Activated naive CD4-positive, alpha-beta T cell treated with Interleukin-2 at 50 U/mL for 16 hours (primary cell): ENCODE results near the gene GOLPH3L.
A peak's percentile ranks its signal among the peaks of the same experiment; 100 is the strongest.
"Not testable (repeated sequence)": the region's sequence is repeated elsewhere in the genome, so short reads cannot be mapped to it uniquely, and the experiment has no call there.

Source experiments
- DNase-seq: peaks from one replicate; pipeline ENCODE4 v3.0.0-alpha.2; 2020

The GOLPH3L gene

DNA sequence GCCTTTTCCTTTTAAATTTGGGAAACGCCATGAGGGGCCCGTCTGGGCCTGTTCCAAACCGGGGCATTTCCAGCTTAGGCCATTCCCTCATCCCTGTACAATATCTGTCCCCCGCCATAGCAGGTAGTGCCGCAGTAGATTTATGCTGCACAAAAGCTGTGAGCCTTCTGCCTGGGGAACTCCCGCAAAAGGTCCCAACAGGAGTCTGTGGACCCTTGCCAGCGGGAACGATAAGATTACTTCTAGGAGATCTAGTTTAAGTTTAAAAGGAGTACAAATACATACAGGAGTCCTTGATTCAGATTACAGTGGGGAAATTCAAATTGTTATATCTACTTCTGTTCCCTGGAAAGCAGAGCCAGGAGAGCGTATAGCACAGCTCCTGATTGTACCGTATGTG lies 42.3 kb downstream of the GOLPH3L start:
- DNase-seq, result not testable (repeated sequence)

- no peak for DNase-seq
These were observed 46.8 kb downstream of the GOLPH3L start for GRCh38 chr1:150650193-150650592.

DNA sequence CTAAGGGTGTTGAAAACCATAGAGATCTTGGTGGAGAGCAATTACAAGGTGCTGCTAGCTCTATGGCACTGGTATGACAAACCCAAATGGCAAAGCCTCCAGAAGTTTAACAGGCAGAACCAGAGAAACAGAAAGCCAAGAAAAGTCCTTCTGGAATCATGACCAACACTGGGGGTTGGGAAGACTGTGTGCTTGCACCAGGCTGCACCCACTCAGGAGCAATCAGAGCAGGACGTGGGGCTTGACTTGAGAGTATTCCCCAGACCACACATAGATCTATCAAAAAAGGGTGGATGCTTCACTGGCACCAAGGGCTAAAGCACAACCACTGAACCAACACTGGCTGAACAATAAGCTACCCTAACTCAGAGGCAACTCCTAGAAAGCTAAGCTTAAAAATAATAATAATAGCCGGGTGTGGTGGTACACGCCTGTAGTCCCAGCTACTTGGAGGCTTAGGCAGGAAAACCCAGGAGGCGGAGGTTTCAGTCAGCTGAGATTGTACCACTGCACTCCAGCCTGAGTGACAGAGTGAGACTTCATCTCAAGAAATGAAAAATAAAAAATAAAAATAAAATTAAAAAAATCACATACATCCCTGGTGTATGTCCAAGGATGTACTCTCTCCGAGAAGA lies 47.4 kb downstream of the GOLPH3L start:
- DNase-seq, result no peak

- DNase-seq, result no peak
These were observed 54.7 kb downstream of the GOLPH3L start for GRCh38 chr1:150642296-150642695.

DNA sequence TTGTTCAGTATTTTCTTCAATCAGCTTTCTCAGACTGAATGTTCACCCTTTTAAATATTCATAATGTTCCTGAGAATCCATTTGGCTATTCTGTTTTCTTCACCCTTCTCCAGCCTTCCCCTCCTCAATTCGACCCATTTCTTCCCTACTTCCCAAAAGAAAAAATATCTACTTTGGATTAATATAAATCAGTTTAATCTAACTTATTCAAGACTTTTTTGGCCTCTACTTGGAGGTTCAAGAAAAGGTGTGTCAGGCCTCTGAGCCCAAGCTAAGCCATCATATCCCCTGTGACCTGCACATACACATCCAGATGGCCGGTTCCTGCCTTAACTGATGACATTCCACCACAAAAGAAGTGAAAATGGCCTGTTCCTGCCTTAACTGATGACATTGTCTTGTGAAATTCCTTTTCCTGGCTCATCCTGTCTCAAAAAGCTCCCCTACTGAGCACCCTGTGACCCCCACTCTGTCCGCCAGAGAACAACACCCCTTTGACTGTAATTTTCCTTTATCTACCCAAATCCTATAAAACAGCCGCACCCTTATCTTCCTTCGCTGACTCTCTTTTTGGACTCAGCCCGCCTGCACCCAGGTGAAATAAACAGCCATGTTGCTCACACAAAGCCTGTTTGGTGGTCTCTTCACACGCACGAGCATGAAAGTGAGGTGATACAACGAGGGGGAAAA lies 55.7 kb downstream of the GOLPH3L start:
- not testable (repeated sequence) for DNase-seq

DNA sequence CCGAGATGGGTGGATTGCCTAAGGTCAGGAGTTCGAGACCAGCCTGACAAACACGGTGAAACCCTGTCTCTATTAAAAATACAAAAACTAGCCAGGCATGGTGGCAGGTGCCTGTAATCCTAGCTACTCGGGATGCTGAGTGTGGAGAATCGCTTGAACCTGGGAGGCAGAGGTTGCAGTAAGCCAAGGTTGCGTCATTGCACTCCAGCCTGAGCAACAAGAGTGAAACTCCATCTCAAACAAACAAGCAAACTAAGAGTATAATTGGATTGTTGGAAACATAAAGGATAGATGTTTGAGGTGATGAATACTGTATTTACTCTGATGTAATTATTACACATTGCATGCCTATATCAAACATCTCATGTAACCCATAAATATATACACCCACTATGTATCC lies 58.5 kb downstream of the GOLPH3L start:
- DNase-seq, result not testable (repeated sequence)

DNA sequence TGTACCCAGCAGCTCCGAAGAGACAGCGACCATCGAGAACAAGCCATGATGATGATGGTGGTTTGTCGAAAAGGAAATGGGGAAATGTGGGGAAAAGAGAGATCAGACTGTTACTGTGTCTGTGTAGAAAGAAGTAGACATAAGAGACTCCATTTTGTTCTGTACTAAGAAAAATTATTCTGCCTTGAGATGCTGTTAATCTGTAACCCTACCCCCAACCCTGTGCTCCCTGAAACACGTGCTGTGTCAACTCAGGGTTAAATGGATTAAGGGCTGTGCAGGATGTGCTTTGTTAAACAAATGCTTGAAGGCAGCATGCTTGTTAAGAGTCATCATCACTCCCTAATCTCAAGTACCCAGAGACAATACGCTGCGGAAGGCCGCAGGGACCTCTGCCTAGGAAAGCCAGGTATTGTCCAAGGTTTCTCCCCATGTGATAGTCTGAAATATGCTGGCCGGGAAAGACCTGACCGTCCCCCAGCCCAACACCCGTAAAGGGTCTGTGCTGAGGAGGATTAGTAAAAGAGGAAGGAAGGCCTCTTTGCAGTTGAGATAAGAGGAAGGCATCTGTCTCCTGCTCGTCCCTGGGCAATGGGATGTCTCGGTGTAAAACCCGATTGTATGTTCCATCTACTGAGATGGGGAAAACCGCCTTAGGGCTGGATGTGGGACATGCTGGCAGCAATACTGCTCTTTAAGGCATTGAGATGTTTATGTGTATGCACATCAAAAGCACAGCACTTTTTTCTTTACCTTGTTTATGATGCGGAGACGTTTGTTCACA lies 61.9 kb downstream of the GOLPH3L start:
- DNase-seq, result not testable (repeated sequence)

GRCh38 chr1:150629115-150629928 lies 67.6 kb downstream of the GOLPH3L start, which contains the start of gene ENSA:
Gene ENSA, minus strand, starts transcription at chr1:150629612. Its CDS starts 142 bp downstream, at chr1:150629470.
- DNase-seq, result peak; percentile 96

GRCh38 chr1:150628766-150629114 lies 68.2 kb downstream of the GOLPH3L start:
- no peak for DNase-seq

DNA sequence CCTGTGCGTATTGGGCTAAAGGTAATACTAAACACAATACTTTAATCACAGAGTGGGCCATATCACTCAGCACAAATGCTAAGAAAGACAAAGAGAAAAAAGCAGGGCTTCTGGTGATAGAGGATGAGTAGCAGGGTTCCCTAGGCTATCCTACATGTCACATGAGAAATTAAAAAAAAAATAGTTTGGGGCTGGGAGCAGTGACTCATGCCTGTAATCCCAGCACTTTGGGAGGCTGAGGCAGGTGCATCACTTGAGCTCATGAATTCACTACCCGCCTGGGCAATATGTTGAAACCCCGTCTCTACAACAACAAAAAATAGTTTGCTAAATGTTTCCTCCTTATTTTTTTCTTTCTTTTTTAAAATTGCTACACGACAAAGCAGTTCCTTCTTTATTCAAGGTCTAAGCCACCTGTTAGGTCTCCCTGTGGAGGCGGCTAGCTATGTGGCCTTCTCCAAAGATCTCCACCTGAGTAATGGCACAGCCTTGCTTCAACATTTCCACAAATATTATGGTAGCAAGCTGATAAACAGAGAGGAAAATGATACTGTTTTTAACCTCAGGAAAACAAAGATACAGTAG lies 69.0 kb downstream of the GOLPH3L start:
- DNase-seq, result no peak

DNA sequence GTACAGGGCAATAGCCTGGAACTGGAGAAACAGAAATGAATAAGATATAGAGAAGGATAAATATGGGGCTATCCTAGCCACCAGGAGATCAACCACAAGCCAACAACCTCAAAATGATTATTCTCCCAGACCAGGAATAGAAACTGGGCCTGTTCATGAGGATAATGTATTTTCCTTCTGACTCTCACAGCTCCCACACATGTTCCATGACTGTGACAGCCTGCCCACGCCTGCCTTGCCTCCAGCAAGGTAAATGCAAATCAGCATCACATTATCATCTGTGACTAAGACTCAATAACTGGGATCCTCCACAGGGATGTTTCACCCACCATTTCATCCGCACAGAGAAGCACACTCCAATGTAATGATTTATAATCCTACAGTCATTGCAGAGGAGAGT lies 70.8 kb downstream of the GOLPH3L start:
- peak; percentile 50 for DNase-seq

DNA sequence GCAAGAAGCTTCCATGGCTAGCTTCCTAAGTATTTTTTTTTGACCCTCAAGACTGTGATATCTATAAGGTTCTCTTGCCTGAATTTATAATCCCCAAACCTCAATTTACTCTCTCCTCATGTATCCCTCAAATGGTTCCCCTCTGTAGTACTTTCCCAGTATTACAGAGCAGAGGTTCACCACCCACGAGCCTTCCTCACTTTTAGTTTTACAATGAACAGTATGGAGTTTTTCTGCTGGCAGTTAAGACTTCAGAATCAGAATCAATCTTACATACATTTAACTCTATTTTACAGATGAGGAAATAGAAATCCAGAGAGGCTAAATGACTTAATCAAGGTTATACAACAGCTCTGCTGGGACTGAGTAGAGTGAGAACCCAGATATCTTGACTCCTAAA lies 72.4 kb downstream of the GOLPH3L start:
- DNase-seq, result not testable (repeated sequence)

GRCh38 chr1:150624134-150624533 lies 72.8 kb downstream of the GOLPH3L start:
- DNase-seq, result not testable (repeated sequence)

DNA sequence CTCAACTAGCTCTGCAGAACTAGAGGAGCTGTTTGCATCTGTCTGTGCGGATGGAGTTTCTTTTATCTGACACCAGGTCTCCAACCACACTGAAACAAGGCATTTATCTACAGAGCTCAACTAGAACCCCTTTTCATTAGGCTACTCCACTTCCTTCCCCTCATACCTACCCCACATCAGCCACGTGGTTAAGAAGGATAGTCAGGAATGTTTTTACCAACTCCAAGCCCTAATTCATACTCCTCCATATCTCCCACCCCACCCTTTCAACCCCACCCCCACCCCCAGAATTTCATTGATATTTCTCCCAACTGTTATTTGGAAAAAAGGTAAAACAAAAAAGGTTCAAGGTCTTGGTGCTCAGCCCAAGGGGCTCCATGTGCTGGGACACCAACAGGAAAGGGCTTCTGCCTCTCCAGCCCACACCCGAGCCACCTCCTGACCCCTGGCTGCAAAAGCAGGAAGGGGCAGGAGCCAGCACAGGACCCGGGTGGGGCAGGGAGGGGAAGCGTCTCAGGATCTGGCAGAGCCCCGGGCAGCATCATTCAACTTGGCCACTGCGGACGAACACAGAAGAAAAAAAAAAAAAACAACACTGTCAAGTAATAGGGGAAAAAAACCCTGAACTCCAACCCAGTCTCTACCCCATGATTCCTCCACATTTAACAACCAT lies 74.5 kb downstream of the GOLPH3L start:
- no peak for DNase-seq

GRCh38 chr1:150621497-150622302 lies 75.3 kb downstream of the GOLPH3L start:
- peak; percentile 60 for DNase-seq

- no peak for DNase-seq
These were observed 76.0 kb downstream of the GOLPH3L start for GRCh38 chr1:150620919-150621318.

- DNase-seq, result no peak
These were observed 77.1 kb downstream of the GOLPH3L start for GRCh38 chr1:150619576-150620509.

DNA sequence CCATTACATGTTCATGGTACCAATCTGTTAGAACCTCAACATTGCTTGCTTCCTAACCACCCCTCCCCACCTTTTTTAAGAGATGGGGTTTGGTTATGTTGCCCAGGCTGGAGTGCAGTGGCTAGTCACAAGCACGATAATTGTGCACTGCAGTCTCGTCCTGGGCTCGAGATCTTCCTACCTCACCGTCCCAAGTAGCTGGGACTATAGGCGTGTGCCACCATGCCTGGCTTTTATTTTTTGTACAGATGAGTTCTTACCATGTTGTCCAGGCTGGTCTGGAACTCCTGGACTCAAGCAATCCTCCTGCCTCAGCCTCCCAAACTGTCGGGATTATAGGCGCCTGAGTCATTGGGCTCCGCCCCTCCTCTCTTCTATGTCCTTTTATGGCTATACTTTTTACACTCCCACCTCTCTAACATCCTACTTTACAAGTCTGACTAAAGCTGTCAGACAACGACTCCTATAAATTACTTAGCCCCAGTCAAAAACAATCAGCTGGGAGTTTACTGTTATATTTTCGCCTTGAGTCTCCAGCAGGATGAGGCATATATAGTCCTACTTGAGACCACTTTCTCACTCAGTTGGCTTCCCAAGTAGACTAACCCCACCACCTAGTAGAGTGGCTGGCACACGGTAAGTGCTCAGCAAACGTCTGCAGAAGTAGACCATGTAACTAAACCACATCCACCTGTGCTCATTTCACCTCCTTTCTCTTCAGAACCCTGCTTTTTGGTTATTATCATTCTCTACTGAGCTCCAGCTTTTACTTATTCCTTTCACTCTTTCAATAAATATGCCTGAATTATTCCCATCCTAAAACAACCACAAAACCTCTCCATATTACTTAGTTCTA lies 81.4 kb downstream of the GOLPH3L start:
- DNase-seq, result no peak
